AG09309 (cell line): Measurements from ENCODE around the gene SDK1.

Experiments
- DNase-seq: peaks from one replicate; pipeline ENCODE4 v3.0.0-alpha.2; 2010; ENCODE audit warnings: low read depth
- H3K4me3 ChIP-seq: 2 replicates; pipeline ENCODE4 v1.5.1; 2011; ENCODE audit warnings: mild to moderate bottlenecking, low read depth, low read length, moderate library complexity; ENCODE audit not compliant: control insufficient read depth
- CTCF ChIP-seq: IDR thresholded peaks from 2 replicates; pipeline ENCODE4 v1.5.1; 2011; ENCODE audit warnings: mild to moderate bottlenecking, low read depth, low read length, inconsistent platforms; ENCODE audit not compliant: insufficient read depth, control insufficient read depth; ENCODE audit errors: missing control alignments

SDK1 gene

GRCh38 chr7:3564231-3564630 is 263.2 kb downstream of the SDK1 start:
- no peak for DNase-seq
- TF ChIP-seq CTCF, result no peak
- H3K4me3 ChIP-seq, result no peak overlapping the region

- no peak overlapping the region for H3K4me3 ChIP-seq
- no peak for TF ChIP-seq CTCF
- no peak for DNase-seq
Observed at GRCh38 chr7:3568516-3568915, 267.5 kb downstream of the SDK1 start.

DNA sequence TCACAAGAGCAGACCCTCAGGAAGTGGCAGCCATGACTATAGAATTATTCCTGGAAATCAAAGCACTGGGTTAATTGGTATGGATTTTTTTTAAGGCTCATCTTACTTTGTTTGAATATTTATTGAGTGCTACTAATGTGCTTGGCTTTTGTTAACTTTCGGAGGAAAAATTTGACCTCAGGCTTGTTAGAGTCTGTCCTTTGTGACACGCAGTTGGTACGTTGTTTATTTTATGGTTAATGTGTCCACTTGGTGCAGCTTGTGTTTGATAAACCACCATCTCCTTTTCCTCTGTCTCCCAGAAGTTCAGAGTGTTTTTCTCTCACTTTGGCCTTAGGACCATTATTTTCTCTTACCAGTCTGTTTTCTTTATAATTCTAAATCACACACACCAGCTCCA is 268.6 kb downstream of the SDK1 start:
- no peak for DNase-seq
- TF ChIP-seq CTCF, result no peak

GRCh38 chr7:3573151-3573550 is 272.1 kb downstream of the SDK1 start:
- no peak for TF ChIP-seq CTCF
- H3K4me3 ChIP-seq, result no peak overlapping the region
- DNase-seq, result no peak

More for the DNA sequence above, 268.6 kb downstream of the SDK1 start:
- no peak overlapping the region for H3K4me3 ChIP-seq

GRCh38 chr7:3574386-3574785 is 273.3 kb downstream of the SDK1 start:
- no peak for TF ChIP-seq CTCF
- DNase-seq, result no peak
- H3K4me3 ChIP-seq, result no peak overlapping the region

DNA sequence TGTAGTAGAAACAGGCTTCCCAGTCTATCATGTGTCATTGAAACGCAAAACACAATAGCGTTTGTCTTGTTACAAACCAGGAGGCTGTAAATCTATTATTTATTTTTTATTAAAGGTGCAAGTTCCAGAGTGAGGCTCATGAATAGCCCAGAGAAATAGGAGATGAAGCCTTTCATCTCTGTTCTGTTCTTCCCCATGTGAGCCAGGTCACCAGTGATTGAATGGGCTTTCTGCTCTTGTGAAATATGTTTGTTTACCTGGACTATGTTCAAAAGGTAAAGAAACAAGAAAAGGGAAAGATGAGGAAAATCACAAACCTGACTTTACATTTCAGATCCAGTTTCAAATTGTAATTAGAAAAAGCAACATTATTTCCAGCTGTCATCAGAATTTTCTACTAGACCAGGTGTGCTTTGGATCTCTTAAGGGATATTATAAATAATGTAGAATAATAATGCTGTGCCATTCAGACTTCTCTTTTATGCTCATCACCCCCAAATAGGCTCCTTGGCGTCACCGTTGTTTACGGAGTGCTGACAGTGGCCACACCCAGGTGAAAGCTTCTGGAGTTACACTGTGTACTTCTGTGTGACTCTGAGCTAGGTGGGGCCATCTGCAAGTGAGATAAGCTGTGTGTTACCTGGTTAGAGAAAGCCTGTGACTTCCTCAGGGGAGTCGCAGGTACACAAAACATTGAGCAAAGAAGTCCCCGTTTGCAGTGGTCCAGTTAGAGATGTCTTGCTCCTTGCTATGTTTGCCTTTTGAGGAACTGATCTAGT is 274.9 kb downstream of the SDK1 start:
- H3K4me3 ChIP-seq, result no peak overlapping the region
- TF ChIP-seq CTCF, result no peak
- no peak for DNase-seq
